ENCODE data around the gene TLR10.

The TLR10 gene

DNA sequence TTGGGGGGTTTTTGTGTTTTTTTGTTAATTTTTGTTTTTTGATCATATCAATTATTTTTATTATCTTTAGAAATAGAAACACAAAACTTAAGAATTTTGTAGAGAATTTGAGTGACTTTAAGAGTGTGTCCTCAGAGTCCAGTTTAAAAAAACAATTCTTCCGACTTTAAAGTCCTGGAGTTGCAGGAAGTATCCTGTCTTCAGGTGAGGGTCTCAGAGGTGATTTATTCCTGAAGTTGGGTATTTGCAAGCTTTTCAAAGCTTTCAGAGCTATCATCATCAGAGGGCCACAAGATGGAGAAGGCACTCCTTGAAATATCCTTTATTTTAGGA, 23.0 kb downstream of the TLR10 start:
- Histone ChIP-seq H3K4me2 (ENCODE audit: low read length) (no peak overlapping the region), H3K9me3 (ENCODE audit: control insufficient read depth, low read length) (no peaks in the 10 kb centered on the region), H3K4me3 (ENCODE audit: low read depth, low read length) (no peak overlapping the region), H3K27ac (no peak overlapping the region), H3K4me1 (no peaks in the 10 kb centered on the region), H2AFZ (no peak overlapping the region), H3K27me3 (ENCODE audit: control insufficient read depth, insufficient read depth, low read length) (no peaks in the 10 kb centered on the region), H3K9ac (no peak overlapping the region), H3K36me3 (ENCODE audit: control insufficient read depth, insufficient read depth, low read length) (no peaks in the 10 kb centered on the region), H3K79me2 (no peaks in the 10 kb centered on the region)
- TF ChIP-seq CTCF (IDR thresholded peaks at IDR 0.05), result no peak

DNA sequence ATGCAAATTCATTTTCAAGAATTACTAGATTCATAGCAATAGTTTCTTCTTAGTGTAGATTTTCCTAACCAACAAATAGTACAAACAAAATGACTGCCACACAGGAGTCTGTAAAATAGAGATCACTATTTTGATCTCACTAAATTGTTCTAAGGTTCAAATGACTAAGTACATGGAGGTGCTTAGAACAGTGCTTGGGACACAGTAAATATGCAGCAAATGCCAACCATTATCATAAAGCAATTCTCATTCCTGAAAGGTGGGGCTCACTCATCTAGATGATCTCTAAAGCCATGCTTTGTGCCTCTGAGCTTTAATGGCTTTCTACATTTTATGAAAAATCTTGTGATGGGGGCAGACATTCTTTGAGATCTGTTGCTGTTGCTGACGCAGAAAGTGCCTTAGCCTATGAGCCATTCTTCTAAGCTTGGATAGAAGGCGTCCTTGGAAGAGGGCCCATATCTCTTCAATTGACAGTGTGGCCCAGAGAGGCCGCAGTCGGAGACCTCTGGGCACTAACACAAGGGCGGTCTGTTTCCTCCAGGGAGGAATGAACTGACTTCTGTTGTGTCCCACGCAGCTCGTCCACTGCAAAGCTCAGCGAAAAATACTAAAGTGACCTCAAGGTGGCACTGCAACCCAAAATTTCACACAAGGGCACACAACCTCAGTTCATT, 23.5 kb downstream of the TLR10 start:
- Histone ChIP-seq H3K4me2 (ENCODE audit: low read length) (no peak overlapping the region), H3K27ac (no peak overlapping the region), H3K79me2 (no peaks in the 10 kb centered on the region), H3K27me3 (ENCODE audit: control insufficient read depth, insufficient read depth, low read length) (no peaks in the 10 kb centered on the region), H3K36me3 (ENCODE audit: control insufficient read depth, insufficient read depth, low read length) (no peaks in the 10 kb centered on the region), H3K4me1 (no peaks in the 10 kb centered on the region), H3K9ac (no peak overlapping the region), H3K4me3 (ENCODE audit: low read depth, low read length) (no peak overlapping the region), H2AFZ (peak overlapping the region; percentile 56), H3K9me3 (ENCODE audit: control insufficient read depth, low read length) (no peaks in the 10 kb centered on the region)
- TF ChIP-seq CTCF (IDR thresholded peaks at IDR 0.05), result peak; percentile 40

DNA sequence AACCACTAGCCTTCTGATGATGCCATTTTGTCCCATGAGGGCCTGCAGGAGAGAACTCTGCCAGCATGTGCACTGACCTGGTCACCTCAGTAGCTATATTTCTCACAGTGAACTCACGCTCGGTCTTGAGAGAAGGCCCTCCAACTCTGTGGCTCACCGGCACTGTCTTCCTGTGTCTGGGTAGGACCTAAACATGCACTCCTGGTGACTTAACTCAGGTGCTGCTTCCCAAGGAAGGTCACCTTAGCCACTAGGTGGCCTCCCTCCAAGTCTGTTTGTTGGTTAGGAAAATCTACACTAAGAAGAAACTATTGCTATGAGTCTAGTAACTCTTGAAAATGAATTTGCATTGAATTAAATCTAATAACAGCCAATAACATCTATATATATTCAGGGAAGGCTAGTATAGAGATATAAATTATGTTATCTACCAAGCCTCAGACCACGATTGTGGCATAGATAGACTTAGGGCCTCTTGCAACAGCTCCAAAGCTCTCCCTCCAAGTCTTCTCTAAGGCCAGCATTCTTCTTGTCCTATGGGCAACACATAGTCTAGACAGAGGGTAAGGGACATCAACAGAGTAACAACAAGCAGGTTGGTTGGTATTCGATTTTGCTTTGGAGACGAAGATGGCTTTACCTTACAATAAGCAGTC, 24.7 kb downstream of the TLR10 start:
- Histone ChIP-seq H3K79me2 (no peaks in the 10 kb centered on the region), H3K9me3 (ENCODE audit: control insufficient read depth, low read length) (no peaks in the 10 kb centered on the region), H2AFZ (no peak overlapping the region), H3K27me3 (ENCODE audit: control insufficient read depth, insufficient read depth, low read length) (no peaks in the 10 kb centered on the region), H3K36me3 (ENCODE audit: control insufficient read depth, insufficient read depth, low read length) (no peaks in the 10 kb centered on the region), H3K4me3 (ENCODE audit: low read depth, low read length) (no peak overlapping the region), H3K4me1 (no peaks in the 10 kb centered on the region), H3K27ac (no peak overlapping the region), H3K4me2 (ENCODE audit: low read length) (no peak overlapping the region), H3K9ac (no peak overlapping the region)
- no peak for TF ChIP-seq CTCF (IDR thresholded peaks at IDR 0.05)

GRCh38 chr4:38752941-38753806, 29.6 kb downstream of the TLR10 start:
- Histone ChIP-seq H2AFZ (no peak overlapping the region), H3K79me2 (no peaks in the 10 kb centered on the region), H3K27me3 (ENCODE audit: control insufficient read depth, insufficient read depth, low read length) (no peaks in the 10 kb centered on the region), H3K9me3 (ENCODE audit: control insufficient read depth, low read length) (no peaks in the 10 kb centered on the region), H3K4me1 (no peaks in the 10 kb centered on the region), H3K9ac (no peak overlapping the region), H3K4me2 (ENCODE audit: low read length) (no peak overlapping the region), H3K36me3 (ENCODE audit: control insufficient read depth, insufficient read depth, low read length) (no peaks in the 10 kb centered on the region), H3K4me3 (ENCODE audit: low read depth, low read length) (no peak overlapping the region), H3K27ac (no peak overlapping the region)
- no peak for TF ChIP-seq CTCF (IDR thresholded peaks at IDR 0.05)

Measured in parathyroid adenoma (tissue), 2 donors.